K562 (cell line): Measurements from ENCODE around the gene JPT2. TPM values are rescaled to one million over a fixed set of nuclear protein-coding genes. Genes with fewer than 3 reads are reported as not detected.

Experiments
- ATAC-seq: fragments of 200-7000 bp; cut with Tn5 transposase; 3 replicates; pipeline ENCODE4 v1.9.1; 2020; ENCODE audit warnings: moderate library complexity
- BruUV-seq: library from RNA; stranded (reverse); fragments of 400-500 nt; replicated peaks from 2 replicates; lab custom pipeline; 2021; lab: Mats Ljungman, UMichigan
- CTCF ChIA-PET: fragments of 300-600 bp; formaldehyde crosslinking; extraction: SDS; loops from one replicate; lab custom pipeline; 2021; ENCODE audit warnings: low intra/inter-chr PET ratio; lab: Yijun Ruan, JAX
- POLR2A ChIA-PET: fragments of 300-600, 350-650 bp; sonication (Branson Sonifier 250); formaldehyde crosslinking; extraction: SDS; loops from one replicate; lab custom pipeline; 2021; ENCODE audit warnings: antibody characterized with exemption, inconsistent platforms; lab: Yijun Ruan, JAX
- DNase-seq, 4 experiments: peaks; one replicate each; pipeline versions ENCODE4 v3.0.0 to v3.0.0-alpha.2; 2011 to 2018; ENCODE audit warnings: low spot score in 3 of 4, mixed read lengths in 3 of 4; ENCODE audit errors: extremely low read depth in 1 of 4
- FAIRE-seq: peaks from 2 replicates; lab custom pipeline; 2011; peaks lifted over from hg19 to GRCh38; lab: Jason Lieb, UNC
- H2AFZ ChIP-seq: 2 replicates; pipeline ENCODE4 v1.6.0; 2011; ENCODE audit warnings: low read depth, low read length, control low read depth, inconsistent platforms
- H3K27ac ChIP-seq: fragments of 200-600 bp; 3 replicates; pipeline ENCODE4 v1.8.0; 2011; ENCODE audit warnings: low read depth, mild to moderate bottlenecking, control low read depth, inconsistent platforms, low read length, moderate library complexity, mixed read lengths; ENCODE audit errors: extremely low read depth
- H3K27me3 ChIP-seq, 2 experiments: fragments of 300-600 bp in 1 of 2; 2 replicates in 1 of 2; 3 replicates in 1 of 2; pipeline versions ENCODE4 v1.6.0 to v1.8.0; 2011; ENCODE audit warnings: inconsistent platforms in 2 of 2, low read length in 2 of 2, mild to moderate bottlenecking in 1 of 2, mixed read lengths in 1 of 2, moderate library complexity in 1 of 2; ENCODE audit not compliant: control insufficient read depth in 2 of 2, insufficient read depth in 2 of 2
- H3K36me3 ChIP-seq: fragments of 300-600 bp; 3 replicates; pipeline ENCODE4 v1.8.0; 2011; ENCODE audit warnings: mild to moderate bottlenecking, low read length, inconsistent platforms; ENCODE audit not compliant: control insufficient read depth, insufficient read depth
- H3K4me1 ChIP-seq, 2 experiments: fragments of 200-600 bp in 1 of 2; replicated peaks in 1 of 2; 2 replicates in 1 of 2; 3 replicates in 1 of 2; pipeline versions ENCODE4 v1.5.1 to v1.8.0; 2011; ENCODE audit warnings: inconsistent platforms in 2 of 2, low read length in 2 of 2, mild to moderate bottlenecking in 1 of 2, mixed read lengths in 1 of 2, moderate library complexity in 1 of 2; ENCODE audit not compliant: control insufficient read depth in 2 of 2, insufficient read depth in 2 of 2
- H3K4me2 ChIP-seq: 2 replicates; pipeline ENCODE4 v1.6.1; 2011; ENCODE audit warnings: low read length, control low read depth, inconsistent platforms, mixed read lengths; ENCODE audit not compliant: insufficient read depth
- H3K4me3 ChIP-seq: fragments of 200-600 bp; sonication (generic), shearing (Covaris generic); 2 replicates; pipeline ENCODE4 v1.5.1; 2016; ENCODE audit warnings: control low read depth, inconsistent platforms
- H3K79me2 ChIP-seq: fragments of 200-600 bp; 3 replicates; pipeline ENCODE4 v1.8.0; 2011; ENCODE audit warnings: low read length, inconsistent platforms; ENCODE audit not compliant: control insufficient read depth, insufficient read depth
- H3K9ac ChIP-seq, 2 experiments: 2 replicates each; pipeline versions ENCODE4 v1.6.0 to v1.6.1; 2011; ENCODE audit warnings: low read depth in 2 of 2, low read length in 2 of 2, control low read depth in 1 of 2, inconsistent platforms in 1 of 2, mild to moderate bottlenecking in 1 of 2, mixed read lengths in 1 of 2; ENCODE audit not compliant: insufficient read depth in 1 of 2
- H3K9me1 ChIP-seq: one replicate; pipeline ENCODE4 v1.6.0; 2011; ENCODE audit warnings: inconsistent platforms, mild to moderate bottlenecking, low read length, moderate library complexity; ENCODE audit not compliant: control insufficient read depth, insufficient read depth
- H3K9me3 ChIP-seq: replicated peaks from 2 replicates; pipeline ENCODE4 v1.5.1; 2011; ENCODE audit warnings: low read depth, low read length, inconsistent platforms; ENCODE audit not compliant: control insufficient read depth, insufficient read depth
- H4K20me1 ChIP-seq: replicated peaks from 2 replicates; pipeline ENCODE4 v1.6.1; 2011; ENCODE audit warnings: low read length, inconsistent platforms, mixed read lengths; ENCODE audit not compliant: control insufficient read depth, insufficient read depth
- E2F6 ChIP-seq, 2 experiments: IDR thresholded peaks; 2 replicates each; pipeline ENCODE4 v1.6.1; 2011; ENCODE audit warnings: borderline replicate concordance in 1 of 2, control low read depth in 1 of 2, low read depth in 1 of 2, low read length in 1 of 2, mild to moderate bottlenecking in 1 of 2, mixed read lengths in 1 of 2, moderate library complexity in 1 of 2; ENCODE audit not compliant: insufficient read depth in 1 of 2, insufficient read length in 1 of 2, poor library complexity in 1 of 2, severe bottlenecking in 1 of 2; ENCODE audit errors: extremely low read depth in 1 of 2
- EP300 ChIP-seq: IDR thresholded peaks from 2 replicates; pipeline ENCODE4 v1.6.1; 2012; ENCODE audit warnings: low read length, improper control_type of control experiment
- MCM3 ChIP-seq: fragments of 450-650 bp; IDR thresholded peaks from 2 replicates; pipeline ENCODE4 v1.6.1; 2016
- RBFOX2 ChIP-seq: fragments of 200-400 bp; formaldehyde crosslinking; IDR thresholded peaks from 2 replicates; pipeline ENCODE4 v1.6.1; 2017; ENCODE audit warnings: low read depth, mild to moderate bottlenecking, low read length, moderate library complexity
- RBM39 ChIP-seq: fragments of 200-400 bp; formaldehyde crosslinking; optimal IDR thresholded peaks from 2 replicates; pipeline ENCODE3; 2018; ENCODE audit warnings: low read depth, low read length
- ZNF764 ChIP-seq: fragments of 250-450 bp; sonication (Bioruptor Pico); IDR thresholded peaks from 2 replicates; pipeline ENCODE4 v1.4.0; 2020; ENCODE audit warnings: low read depth, mild to moderate bottlenecking, moderate library complexity
- WGBS: fragments of 100-300 bp; shearing (Covaris generic); methylation state at CpG from one replicate; pipeline ENCODE4 v1.1.6; 2016; ENCODE audit warnings: low coverage, mixed read lengths; ENCODE audit not compliant: insufficient coverage; ENCODE audit errors: missing lambda C conversion rate; 5-methylcytosine and 5-hydroxymethylcytosine counted together
- in situ Hi-C: fragments of 300-500 bp; cut with MboI; formaldehyde crosslinking; loops from 4 replicates; pipeline ENCODE4 v1.15.0; 2018; ENCODE audit warnings: inconsistent platforms, mixed read lengths
- intact Hi-C: fragments of 100-400 bp; cut with micrococcal nuclease; formaldehyde crosslinking; loops from 2 replicates; pipeline ENCODE4 v1.14.2; 2022
- polyA plus RNA-seq, 8 experiments: library from polyadenylated mRNA; depleted of rRNA in 4 of 8; stranded (reverse) in 5 of 8; unstranded in 3 of 8; fragments of >200 nt; fragmentation: Nextera tagmentation in 2 of 8; fragmentation: Illumina TruSeq in 1 of 8; extraction: Ambion mirVana in 2 of 8; extraction: Trizol in 1 of 8; gene quantifications; 2 replicates each; pipeline versions ENCODE4 v1.2.1 to v1.2.3, GENCODE V29; 2011 to 2014; ENCODE audit warnings: inconsistent platforms in 1 of 8, missing spikeins in 1 of 8
- total RNA-seq, 7 experiments: library from RNA; depleted of rRNA in 6 of 7; stranded (reverse); fragments of >200 nt in 6 of 7; fragmentation: Illumina TruSeq in 2 of 7; extraction: Trizol in 2 of 7; gene quantifications; 2 replicates each; pipeline versions ENCODE4 v1.2.1 to v1.2.3, GENCODE V29; 2011 to 2021; ENCODE audit warnings: low replicate concordance in 1 of 7
- TF ChIP-seq, protein P1 (sequence below): sonication (generic); formaldehyde crosslinking; IDR thresholded peaks from 2 replicates; pipeline ENCODE4 v1.8.0; 2022; ENCODE audit warnings: mild to moderate bottlenecking, missing genetic modification reagents

The JPT2 gene
- total and polyA plus RNA-seq, 9 of the 15 experiments (the other 6 are each of a cell fraction or from before 2014, with no cell fraction given): 25.5 to 133 (median 106) TPM

GRCh38 chr16:1708083-1708767, 30.1 kb downstream of the JPT2 start:
- BruUV-seq: no TSS peak
- H3K27ac ChIP-seq: peak overlapping the region; percentile 41; the same call in 2 of the 3 replicates
- CTCF ChIA-PET: no interaction called here
- WGBS: 40% methylated on average over 18 of the region's 18 CpGs
- POLR2A ChIA-PET: interaction anchor here (0.5 to 4.1 kb wide), 10 partner anchors 10 to 288 kb away, joined by 3 to 21 read pairs (median 3); partner anchors contain the start of genes JPT2, NUBP2, SPSB3 and UQCC4
- TF ChIP-seq ZNF764 (CRISPR knock-in tag) (no peak), EP300 (no peak), E2F6 (IDR thresholded peaks at IDR 0.05; ENCODE audit: borderline replicate concordance in 1 of 2, extremely low read depth in 1 of 2, insufficient read depth in 1 of 2, insufficient read length in 1 of 2, low read depth in 1 of 2, low read length in 1 of 2, poor library complexity in 1 of 2, severe bottlenecking in 1 of 2) (peak in 1 of 2 experiments; percentile 1), RBFOX2 (peak; percentile 39), MCM3 (no peak), RBM39 (peak; percentile 23)
- TF ChIP-seq, protein P1, sequence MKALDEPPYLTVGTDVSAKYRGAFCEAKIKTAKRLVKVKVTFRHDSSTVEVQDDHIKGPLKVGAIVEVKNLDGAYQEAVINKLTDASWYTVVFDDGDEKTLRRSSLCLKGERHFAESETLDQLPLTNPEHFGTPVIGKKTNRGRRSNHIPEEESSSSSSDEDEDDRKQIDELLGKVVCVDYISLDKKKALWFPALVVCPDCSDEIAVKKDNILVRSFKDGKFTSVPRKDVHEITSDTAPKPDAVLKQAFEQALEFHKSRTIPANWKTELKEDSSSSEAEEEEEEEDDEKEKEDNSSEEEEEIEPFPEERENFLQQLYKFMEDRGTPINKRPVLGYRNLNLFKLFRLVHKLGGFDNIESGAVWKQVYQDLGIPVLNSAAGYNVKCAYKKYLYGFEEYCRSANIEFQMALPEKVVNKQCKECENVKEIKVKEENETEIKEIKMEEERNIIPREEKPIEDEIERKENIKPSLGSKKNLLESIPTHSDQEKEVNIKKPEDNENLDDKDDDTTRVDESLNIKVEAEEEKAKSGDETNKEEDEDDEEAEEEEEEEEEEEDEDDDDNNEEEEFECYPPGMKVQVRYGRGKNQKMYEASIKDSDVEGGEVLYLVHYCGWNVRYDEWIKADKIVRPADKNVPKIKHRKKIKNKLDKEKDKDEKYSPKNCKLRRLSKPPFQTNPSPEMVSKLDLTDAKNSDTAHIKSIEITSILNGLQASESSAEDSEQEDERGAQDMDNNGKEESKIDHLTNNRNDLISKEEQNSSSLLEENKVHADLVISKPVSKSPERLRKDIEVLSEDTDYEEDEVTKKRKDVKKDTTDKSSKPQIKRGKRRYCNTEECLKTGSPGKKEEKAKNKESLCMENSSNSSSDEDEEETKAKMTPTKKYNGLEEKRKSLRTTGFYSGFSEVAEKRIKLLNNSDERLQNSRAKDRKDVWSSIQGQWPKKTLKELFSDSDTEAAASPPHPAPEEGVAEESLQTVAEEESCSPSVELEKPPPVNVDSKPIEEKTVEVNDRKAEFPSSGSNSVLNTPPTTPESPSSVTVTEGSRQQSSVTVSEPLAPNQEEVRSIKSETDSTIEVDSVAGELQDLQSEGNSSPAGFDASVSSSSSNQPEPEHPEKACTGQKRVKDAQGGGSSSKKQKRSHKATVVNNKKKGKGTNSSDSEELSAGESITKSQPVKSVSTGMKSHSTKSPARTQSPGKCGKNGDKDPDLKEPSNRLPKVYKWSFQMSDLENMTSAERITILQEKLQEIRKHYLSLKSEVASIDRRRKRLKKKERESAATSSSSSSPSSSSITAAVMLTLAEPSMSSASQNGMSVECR (CRISPR knock-in tag): peak; percentile 16; the same call in 1 of the 2 replicates
- peak overlapping the region; percentile 29 for H2AFZ ChIP-seq
- in situ Hi-C loops: no loop called here
- H3K4me3 ChIP-seq: peak overlapping the region; percentile 74; the same call in 1 of the 2 replicates
- H3K79me2 ChIP-seq: peaks cover 62% of the 10 kb centered on the region
- peak in 1 of 4 experiments; percentile 22 for DNase-seq
- H3K36me3 ChIP-seq: peaks cover 6% of the 10 kb centered on the region; the same call in 1 of the 3 replicates
- no peaks in the 10 kb centered on the region for H3K9me3 ChIP-seq
- H3K9me1 ChIP-seq: peaks cover 4% of the 10 kb centered on the region
- no peaks in the 10 kb centered on the region for H3K27me3 ChIP-seq
- peaks cover 25% of the 10 kb centered on the region for H4K20me1 ChIP-seq
- peaks cover 28 to 51% of the 10 kb centered on the region in 2 experiments for H3K4me1 ChIP-seq
- peak overlapping the region; percentile 63 to 71 for H3K9ac ChIP-seq
- peak overlapping the region; percentile 86 for H3K4me2 ChIP-seq
- no peak for FAIRE-seq
- peak; percentile 1; the same call in 2 of the 3 replicates for ATAC-seq
- intact Hi-C loops: no loop called here
